Neural cell (in vitro differentiated cells): ENCODE data around the gene LSM3.

Experiments used
- CTCF ChIP-seq: fragments of 450-650 bp; IDR thresholded peaks from 2 replicates; pipeline ENCODE4 v1.5.1; 2014; ENCODE audit warnings: antibody characterized with exemption, mild to moderate bottlenecking, moderate library complexity; ENCODE audit not compliant: poor library complexity, severe bottlenecking
- EP300 ChIP-seq: fragments of 450-650 bp; conservative IDR thresholded peaks from 2 replicates; pipeline ENCODE4 v1.6.1; 2014; ENCODE audit warnings: antibody characterized with exemption, mild to moderate bottlenecking, moderate library complexity; ENCODE audit not compliant: poor library complexity, severe bottlenecking
- POLR2AphosphoS5 ChIP-seq: IDR thresholded peaks from 2 replicates; pipeline ENCODE4 v1.6.1; 2012

GRCh38 chr3:14179795-14180194 is 1.2 kb downstream of the LSM3 start:
- TF ChIP-seq EP300 (no peak), POLR2AphosphoS5 (no peak), CTCF (no peak)
